ENCODE data around the gene RASSF1. TPM values are rescaled to one million over a fixed set of nuclear protein-coding genes. Genes with fewer than 3 reads are reported as not detected.

RASSF1 gene
- total RNA-seq, 1 donor from 2014 or later: 11.4 TPM

DNA sequence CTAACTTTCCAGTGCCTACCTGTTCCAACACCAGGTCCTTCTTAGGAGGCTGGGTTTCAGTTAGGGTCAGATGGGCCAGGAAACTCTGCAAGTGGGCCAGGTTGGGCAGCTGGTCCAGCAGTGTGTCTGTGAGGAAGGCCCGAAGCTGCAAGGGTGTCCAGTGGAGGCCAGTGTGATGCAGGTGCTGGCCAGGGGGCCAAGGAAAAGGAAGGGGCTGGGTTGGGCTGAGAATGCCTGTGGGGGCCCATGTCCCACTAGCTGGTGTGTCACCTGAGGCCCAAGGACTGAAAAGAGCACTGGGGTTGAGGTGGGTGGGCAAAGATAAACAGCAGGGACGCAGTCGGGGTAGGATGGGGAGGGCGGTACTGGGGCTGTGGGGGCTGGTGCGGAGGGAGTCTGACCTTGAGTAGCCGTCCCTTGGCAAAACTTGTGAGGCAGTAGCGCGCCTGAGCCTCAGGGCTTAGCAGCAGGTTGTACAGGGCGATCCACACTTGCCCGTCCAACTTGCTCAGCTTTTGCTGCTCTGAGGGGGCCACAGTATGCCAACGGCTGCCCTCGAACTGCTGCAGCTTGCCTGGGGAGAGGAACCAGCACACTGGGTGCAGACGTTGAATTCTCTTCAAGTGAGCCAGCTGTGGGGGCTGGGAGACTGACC, 1.5 kb upstream of the RASSF1 start:
- DNase-seq: no peak
- intact Hi-C loops (cut with micrococcal nuclease): no loop called here
- Histone ChIP-seq H3K9me3 (replicated peaks) (no peaks in the 10 kb centered on the region), H3K27me3 (ENCODE audit: low read depth) (peaks cover 15% of the 10 kb centered on the region), H3K36me3 (no peaks in the 10 kb centered on the region), H3K4me1 (peaks cover 55% of the 10 kb centered on the region), H3K27ac (replicated peaks) (no peak overlapping the region), H3K4me3 (no peak overlapping the region)
- TF ChIP-seq CTCF (IDR thresholded peaks at IDR 0.05; ENCODE audit: borderline replicate concordance): no peak

DNA sequence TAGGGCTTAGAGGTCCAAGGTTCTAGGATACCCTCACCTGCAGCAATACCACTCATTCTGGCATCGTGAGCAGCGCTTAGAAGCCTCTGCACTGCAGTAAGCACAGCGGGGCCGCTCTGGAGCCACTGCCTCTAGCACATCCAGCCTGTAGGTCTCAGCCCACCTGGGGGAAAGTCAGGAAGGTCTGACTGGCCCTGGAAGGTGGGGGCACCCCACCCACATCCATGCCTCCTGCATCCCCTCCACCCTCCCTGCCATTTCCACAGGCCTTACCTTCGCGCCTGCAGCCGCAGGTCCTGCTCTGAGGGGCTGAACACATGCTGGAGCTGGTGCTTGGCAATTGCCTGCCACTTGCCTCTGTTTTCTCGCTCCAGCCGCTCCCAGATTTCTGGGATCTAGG, 901 bp upstream of the RASSF1 start:
- Histone ChIP-seq H3K4me3 (peak overlapping the region; percentile 97), H3K9me3 (replicated peaks) (no peaks in the 10 kb centered on the region), H3K4me1 (peaks cover 60% of the 10 kb centered on the region), H3K36me3 (no peaks in the 10 kb centered on the region), H3K27me3 (ENCODE audit: low read depth) (peaks cover 15% of the 10 kb centered on the region), H3K27ac (replicated peaks) (peak overlapping the region; percentile 95)
- DNase-seq: no peak
- intact Hi-C loops (cut with micrococcal nuclease): no loop called here
- no peak for TF ChIP-seq CTCF (IDR thresholded peaks at IDR 0.05; ENCODE audit: borderline replicate concordance)

DNA sequence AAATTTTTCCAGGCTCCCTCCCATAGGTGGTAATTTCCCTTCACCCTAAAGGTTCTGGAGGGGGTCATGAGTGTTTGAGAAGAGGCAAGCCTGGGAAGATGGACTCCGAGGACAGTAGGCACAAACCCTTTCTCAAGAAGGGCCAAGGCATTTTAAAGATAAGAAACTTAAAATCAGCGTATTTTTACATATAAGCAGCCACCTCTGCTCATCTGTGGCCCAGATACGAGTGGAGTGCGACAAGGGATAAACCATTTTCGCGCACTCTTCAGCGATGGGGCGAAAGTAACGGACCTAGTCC, 539 bp downstream of the RASSF1 start:
- peaks cover 15% of the 10 kb centered on the region for H3K27me3 ChIP-seq (ENCODE audit: low read depth)
- no peaks in the 10 kb centered on the region for H3K9me3 ChIP-seq (replicated peaks)
- H3K36me3 ChIP-seq: no peaks in the 10 kb centered on the region
- intact Hi-C loops (cut with micrococcal nuclease): no loop called here
- H3K27ac ChIP-seq (replicated peaks): peak overlapping the region; percentile 95
- H3K4me3 ChIP-seq: peak overlapping the region; percentile 97
- no peak for DNase-seq
- TF ChIP-seq CTCF (IDR thresholded peaks at IDR 0.05; ENCODE audit: borderline replicate concordance): no peak
- H3K4me1 ChIP-seq: peaks cover 64% of the 10 kb centered on the region

GRCh38 chr3:50339485-50340146, 1.0 kb downstream of the RASSF1 start:
- H3K27me3 ChIP-seq (ENCODE audit: low read depth): peaks cover 15% of the 10 kb centered on the region
- intact Hi-C loops (cut with micrococcal nuclease): no loop called here
- H3K27ac ChIP-seq (replicated peaks): peak overlapping the region; percentile 95
- no peaks in the 10 kb centered on the region for H3K9me3 ChIP-seq (replicated peaks)
- peak overlapping the region; percentile 97 for H3K4me3 ChIP-seq
- DNase-seq: no peak
- peaks cover 67% of the 10 kb centered on the region for H3K4me1 ChIP-seq
- H3K36me3 ChIP-seq: no peaks in the 10 kb centered on the region
- no peak for TF ChIP-seq CTCF (IDR thresholded peaks at IDR 0.05; ENCODE audit: borderline replicate concordance)

DNA sequence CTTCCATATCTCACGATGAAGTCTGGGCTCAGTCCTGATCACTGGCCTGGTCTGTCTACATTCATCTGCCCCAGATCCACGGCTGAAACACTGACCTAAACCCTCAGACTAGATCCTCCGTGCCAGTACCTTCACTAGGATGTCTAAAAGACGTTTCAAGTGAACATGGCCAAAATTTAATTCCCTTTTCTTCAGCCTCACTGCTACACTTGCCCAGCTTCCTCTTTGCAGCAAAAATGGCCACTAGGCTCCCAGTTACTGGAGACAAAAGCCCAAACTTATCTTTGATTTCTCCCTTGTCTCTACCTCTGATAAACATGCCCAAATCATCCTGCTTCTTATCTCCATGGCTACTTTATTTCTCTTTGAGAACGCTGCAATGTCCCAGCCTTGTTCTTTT, 1.7 kb downstream of the RASSF1 start:
- Histone ChIP-seq H3K27ac (replicated peaks) (peak overlapping the region; percentile 95), H3K4me3 (peak overlapping the region; percentile 97), H3K4me1 (peaks cover 74% of the 10 kb centered on the region), H3K9me3 (replicated peaks) (no peaks in the 10 kb centered on the region), H3K36me3 (no peaks in the 10 kb centered on the region), H3K27me3 (ENCODE audit: low read depth) (peaks cover 15% of the 10 kb centered on the region)
- intact Hi-C loops (cut with micrococcal nuclease): no loop called here
- no peak for TF ChIP-seq CTCF (IDR thresholded peaks at IDR 0.05; ENCODE audit: borderline replicate concordance)
- DNase-seq: no peak
